GM19452 (cell line): ENCODE results near the gene ABI3.

Source experiments
- ATAC-seq: cut with Tn5 transposase; IDR thresholded peaks from one replicate; pipeline ENCODE4 v1.9.1; 2021; ENCODE audit not compliant: unreplicated experiment

Gene ABI3

GRCh38 chr17:49224198-49224996 lies 13.9 kb downstream of the ABI3 start:
- no peak for ATAC-seq

GRCh38 chr17:49224997-49225337 lies 14.5 kb downstream of the ABI3 start:
- ATAC-seq: no peak

GRCh38 chr17:49225554-49226236 lies 15.2 kb downstream of the ABI3 start:
- no peak for ATAC-seq

GRCh38 chr17:49226771-49227435 lies 16.4 kb downstream of the ABI3 start:
- no peak for ATAC-seq

GRCh38 chr17:49227436-49228261 lies 17.1 kb downstream of the ABI3 start:
- ATAC-seq: no peak

GRCh38 chr17:49229076-49229804 lies 18.7 kb downstream of the ABI3 start:
- no peak for ATAC-seq

GRCh38 chr17:49229805-49230600 lies 19.5 kb downstream of the ABI3 start:
- ATAC-seq: no peak

- ATAC-seq: peak; percentile 78
Observed at GRCh38 chr17:49230636-49231562, 20.4 kb downstream of the ABI3 start, which contains the start of gene PHOSPHO1. TSS of gene PHOSPHO1 (minus strand) at chr17:49230787. CDS start at chr17:49226691, 4,096 bp downstream.

- no peak for ATAC-seq
Observed at GRCh38 chr17:49231563-49231894, 21.0 kb downstream of the ABI3 start.

- no peak for ATAC-seq
Observed at GRCh38 chr17:49234509-49235080, 24.1 kb downstream of the ABI3 start.

GRCh38 chr17:49235896-49236295 lies 25.4 kb downstream of the ABI3 start:
- no peak for ATAC-seq

GRCh38 chr17:49239963-49240362 lies 29.5 kb downstream of the ABI3 start:
- no peak for ATAC-seq

- no peak for ATAC-seq
Observed at GRCh38 chr17:49240619-49241018, 30.1 kb downstream of the ABI3 start.

- no peak for ATAC-seq
Observed at GRCh38 chr17:49241040-49241439, 30.5 kb downstream of the ABI3 start.

- ATAC-seq: no peak
Observed at GRCh38 chr17:49241692-49242397, 31.3 kb downstream of the ABI3 start.

GRCh38 chr17:49242813-49243212 lies 32.3 kb downstream of the ABI3 start:
- no peak for ATAC-seq

- no peak for ATAC-seq
Observed at GRCh38 chr17:49244839-49245238, 34.3 kb downstream of the ABI3 start.

- no peak for ATAC-seq
Observed at GRCh38 chr17:49247944-49248343, 37.4 kb downstream of the ABI3 start.
